Epithelial cell of esophagus (primary cell): ENCODE data around the gene F12.

Experiments used
- DNase-seq: peaks from one replicate; pipeline ENCODE4 v3.0.0; 2010; ENCODE audit warnings: low read depth
- H3K4me3 ChIP-seq: 2 replicates; pipeline ENCODE4 v1.5.1; 2011; ENCODE audit warnings: mild to moderate bottlenecking, low read length, control low read depth
- TF ChIP-seq, protein P1 (sequence below): IDR thresholded peaks from 2 replicates; pipeline ENCODE4 v1.5.1; 2011; ENCODE audit warnings: low read depth, mild to moderate bottlenecking, low read length, control low read depth, inconsistent platforms; ENCODE audit not compliant: insufficient read depth; ENCODE audit errors: missing control alignments

F12 gene

DNA sequence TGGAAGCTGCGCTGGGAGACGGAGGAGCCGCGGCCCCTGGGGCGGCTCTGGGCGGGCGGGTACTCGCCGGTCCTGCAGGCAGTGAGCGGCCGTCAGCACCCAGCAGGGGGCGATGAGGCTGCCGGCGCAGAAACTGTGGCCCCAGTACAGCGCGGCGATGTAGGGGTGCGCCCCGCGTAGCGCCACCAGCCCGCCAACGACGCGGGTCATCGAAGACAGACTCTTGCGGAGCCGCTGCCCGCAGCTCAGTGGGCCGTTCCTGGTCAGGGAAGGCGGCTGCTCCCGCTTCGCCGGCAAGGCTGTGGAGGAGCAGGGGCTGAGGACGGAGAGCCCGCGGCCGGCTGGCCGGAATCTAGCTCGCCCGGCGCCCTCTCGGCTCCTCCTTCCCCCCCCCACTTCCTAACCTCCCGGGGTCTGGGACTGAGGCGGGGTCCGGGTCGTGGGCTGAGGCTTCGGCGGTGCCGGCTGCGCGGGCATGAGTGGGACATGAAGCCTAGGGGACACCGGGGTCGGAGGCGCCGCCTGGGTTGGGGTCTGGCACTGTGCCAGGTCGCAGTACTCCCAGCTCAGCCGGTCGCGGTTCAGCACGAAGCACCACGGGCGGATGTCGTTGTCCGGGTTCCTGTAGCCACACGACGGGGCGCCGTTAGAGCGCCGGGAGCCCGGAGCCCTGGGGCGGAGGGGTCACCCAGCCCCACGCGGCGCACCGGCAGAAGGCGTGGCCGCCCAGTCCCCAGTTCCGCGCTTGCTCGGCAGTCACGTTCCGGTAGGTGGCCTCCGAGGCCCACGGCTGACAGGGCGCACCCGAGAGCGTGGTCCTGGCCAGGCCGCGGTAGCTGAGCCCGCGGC, 5.3 kb downstream of the F12 start:
- DNase-seq, result peak; percentile 77

DNA sequence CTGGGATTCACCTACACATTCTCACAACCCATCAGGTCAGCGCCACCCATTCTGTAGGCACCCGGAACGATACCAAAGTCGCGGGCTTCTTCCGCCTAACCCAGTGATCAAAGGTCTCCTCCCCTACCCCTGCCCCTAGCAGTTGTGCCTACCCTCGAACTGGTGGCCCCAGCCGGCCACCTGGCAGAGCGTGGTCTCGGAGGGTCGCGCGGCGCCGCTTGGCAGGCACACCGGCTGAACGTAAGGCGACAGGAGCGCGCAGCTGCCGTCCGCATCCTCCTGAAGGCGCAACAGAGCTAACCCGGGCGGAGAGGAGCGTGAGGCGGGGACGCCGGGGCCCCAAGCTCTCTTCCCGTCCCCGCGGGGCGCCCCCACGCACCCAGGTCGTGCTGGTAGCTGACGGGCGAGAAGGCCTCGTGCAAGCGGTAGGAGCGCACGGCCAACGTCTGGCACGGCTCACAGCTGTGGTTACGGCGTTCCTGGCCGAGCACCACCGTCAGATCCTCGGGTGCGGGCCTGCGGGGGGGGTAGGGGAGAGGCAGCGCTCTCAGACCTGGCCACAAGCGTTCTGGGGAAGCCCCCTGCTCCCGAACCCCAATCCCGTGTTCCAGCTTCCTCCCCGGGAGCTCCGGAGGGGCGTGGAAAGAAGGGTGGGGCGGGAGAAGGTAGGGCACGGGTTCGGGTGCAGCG, 6.1 kb downstream of the F12 start:
- peak overlapping the region; percentile 63 for H3K4me3 ChIP-seq
- peak; percentile 62 for DNase-seq

More for the DNA sequence above, 5.3 kb downstream of the F12 start:
- H3K4me3 ChIP-seq, result peak overlapping the region; percentile 63
- TF ChIP-seq, protein P1, sequence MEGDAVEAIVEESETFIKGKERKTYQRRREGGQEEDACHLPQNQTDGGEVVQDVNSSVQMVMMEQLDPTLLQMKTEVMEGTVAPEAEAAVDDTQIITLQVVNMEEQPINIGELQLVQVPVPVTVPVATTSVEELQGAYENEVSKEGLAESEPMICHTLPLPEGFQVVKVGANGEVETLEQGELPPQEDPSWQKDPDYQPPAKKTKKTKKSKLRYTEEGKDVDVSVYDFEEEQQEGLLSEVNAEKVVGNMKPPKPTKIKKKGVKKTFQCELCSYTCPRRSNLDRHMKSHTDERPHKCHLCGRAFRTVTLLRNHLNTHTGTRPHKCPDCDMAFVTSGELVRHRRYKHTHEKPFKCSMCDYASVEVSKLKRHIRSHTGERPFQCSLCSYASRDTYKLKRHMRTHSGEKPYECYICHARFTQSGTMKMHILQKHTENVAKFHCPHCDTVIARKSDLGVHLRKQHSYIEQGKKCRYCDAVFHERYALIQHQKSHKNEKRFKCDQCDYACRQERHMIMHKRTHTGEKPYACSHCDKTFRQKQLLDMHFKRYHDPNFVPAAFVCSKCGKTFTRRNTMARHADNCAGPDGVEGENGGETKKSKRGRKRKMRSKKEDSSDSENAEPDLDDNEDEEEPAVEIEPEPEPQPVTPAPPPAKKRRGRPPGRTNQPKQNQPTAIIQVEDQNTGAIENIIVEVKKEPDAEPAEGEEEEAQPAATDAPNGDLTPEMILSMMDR, result peak; percentile 60

DNA sequence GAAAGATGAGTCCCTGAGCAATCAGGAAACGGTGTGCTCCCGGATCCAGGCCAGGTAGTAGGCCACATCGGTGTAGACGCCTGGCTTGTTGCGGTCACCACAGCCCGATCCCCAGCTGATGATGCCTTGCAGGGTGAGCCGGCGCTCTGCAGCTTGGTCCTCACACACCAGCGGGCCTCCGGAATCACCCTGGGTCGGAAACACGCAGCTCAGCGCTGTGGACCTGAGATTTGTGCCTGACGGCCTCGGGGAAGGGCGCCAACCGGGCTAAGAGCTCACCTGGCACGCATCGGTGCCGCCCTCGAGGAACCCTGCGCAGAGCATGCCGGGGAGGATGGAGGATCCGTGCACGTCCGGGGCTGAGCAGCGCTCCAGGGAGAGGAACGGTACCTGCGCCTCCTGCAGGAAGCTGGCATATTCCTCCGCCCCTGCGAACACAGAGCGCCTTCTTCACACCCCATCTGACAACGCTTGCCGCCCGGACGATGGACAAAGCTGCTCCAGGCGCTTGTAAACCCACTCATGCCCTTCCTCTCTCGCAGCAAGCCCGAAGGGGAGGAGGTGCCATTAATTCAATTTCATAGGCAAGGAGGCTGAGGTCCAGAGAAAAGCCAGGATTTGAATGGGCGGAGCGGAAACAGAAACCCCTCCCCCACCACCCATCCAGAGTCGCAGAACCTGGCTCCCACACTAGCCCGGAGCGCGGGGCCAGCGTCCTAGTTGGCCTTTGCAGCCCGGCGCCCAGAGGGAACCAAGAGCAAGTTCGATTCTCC, 6.9 kb downstream of the F12 start:
- peak overlapping the region; percentile 63 for H3K4me3 ChIP-seq

More for the DNA sequence above, 6.1 kb downstream of the F12 start:
- TF ChIP-seq, protein P1, result peak; percentile 7

DNA sequence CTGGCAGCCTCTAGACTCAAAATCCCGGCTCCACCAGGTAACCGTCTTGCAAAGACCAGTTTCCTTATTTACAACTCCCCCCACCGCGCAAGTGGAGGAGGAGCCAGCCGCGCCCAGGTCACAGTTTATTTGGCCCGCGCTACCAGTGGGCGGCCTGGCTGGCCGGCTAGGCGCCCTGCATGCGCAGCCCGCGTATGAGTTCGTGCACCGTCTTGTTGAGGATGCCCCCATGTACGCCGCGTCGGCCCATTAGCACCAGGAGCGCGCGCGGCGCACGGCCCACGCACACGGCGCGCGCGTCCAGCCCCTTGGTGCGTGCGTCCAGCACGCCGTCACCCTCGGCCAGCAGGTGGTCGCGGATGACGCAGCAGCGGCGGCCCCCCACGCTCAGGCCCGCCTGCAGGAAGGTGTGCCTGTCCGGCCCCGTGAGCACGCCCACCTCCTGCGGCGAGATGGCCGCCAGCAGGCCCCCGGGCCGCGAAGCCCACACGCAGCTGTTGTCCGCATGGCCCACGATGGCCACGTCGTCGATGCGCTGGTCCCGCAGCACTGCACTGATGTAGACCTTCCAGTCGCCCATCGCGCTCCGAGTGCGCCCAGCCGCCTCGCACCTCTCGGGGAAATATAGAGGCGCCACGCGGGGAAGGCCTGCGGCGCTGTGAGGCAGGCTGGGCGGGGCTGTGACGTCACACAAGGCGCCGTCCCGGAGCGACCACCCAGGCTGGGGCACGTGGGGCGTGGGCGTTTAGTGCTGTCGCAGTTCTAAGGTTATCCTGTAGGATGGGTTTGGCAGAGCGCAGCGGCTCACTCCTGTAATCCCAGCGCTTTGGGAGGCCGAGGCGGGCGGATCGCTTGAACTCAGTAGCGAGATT, 9.1 kb downstream of the F12 start, which contains the start of gene PFN3:
PFN3 (minus strand) TSS at position 665 of the 872 bp plus-strand sequence; CDS start at position 580, 85 bp downstream.
- TF ChIP-seq, protein P1, result no peak
- DNase-seq, result no peak
- no peak within 1 kb of the TSS for H3K4me3 ChIP-seq

More for the DNA sequence above, 6.9 kb downstream of the F12 start:
- TF ChIP-seq, protein P1, result peak; percentile 74
- DNase-seq, result peak; percentile 91

DNA sequence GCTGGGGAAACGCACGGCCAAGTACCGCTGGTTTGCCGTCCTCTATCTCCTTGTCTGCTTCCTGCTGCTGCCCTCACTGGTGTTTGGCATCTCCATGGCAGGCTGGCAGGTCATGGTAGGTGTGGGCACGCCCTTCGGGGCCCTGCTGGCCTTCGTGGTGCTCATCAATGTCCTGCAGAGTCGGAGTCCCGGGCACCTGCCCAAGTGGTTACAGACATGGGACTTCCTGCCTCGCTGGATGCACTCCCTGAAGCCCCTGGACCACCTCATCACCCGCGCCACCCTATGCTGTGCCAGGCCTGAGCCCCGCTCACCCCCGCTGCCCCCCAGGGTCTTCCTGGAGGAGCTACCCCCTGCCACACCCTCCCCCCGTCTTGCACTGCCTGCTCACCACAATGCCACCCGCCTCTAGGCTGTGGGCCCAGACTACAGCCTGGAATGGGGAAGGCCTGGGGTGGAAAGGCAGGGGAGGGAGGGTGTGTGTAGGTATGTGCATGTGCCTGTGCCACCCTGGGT, 11.4 kb downstream of the F12 start:
- TF ChIP-seq, protein P1, result no peak
- no peak overlapping the region for H3K4me3 ChIP-seq
- no peak for DNase-seq
